Measurements from ENCODE around the gene IFT27. TPM values are rescaled to one million over a fixed set of nuclear protein-coding genes. Genes with fewer than 3 reads are reported as not detected.

Gene IFT27
- total RNA-seq, 1 experiment from 2014 or later = 23.2 TPM

GRCh38 chr22:36776722-36777121, 803 bp upstream of the IFT27 start:
- no TSS peak for BruUV-seq (replicated peaks)
- CTCF ChIA-PET = interaction anchor here (0.8 to 2.1 kb wide), 10 partner anchors 20 to 816 kb away, joined by 3 to 15 read pairs (median 5); partner anchors contain the start of genes MPST and TST
- POLR2A ChIA-PET = interaction anchor here (1.0 to 1.1 kb wide), 3 partner anchors 235 to 295 kb away, joined by 3 to 15 read pairs (median 5); partner anchors contain the start of gene EIF3D

GRCh38 chr22:36775586-36775963, 344 bp downstream of the IFT27 start:
- peaks cover 5 to 20% of the 10 kb centered on the region in 2 experiments for H3K4me1 ChIP-seq (ENCODE audit: control insufficient read depth in 1 of 2, insufficient read depth in 2 of 2, low read length in 2 of 2)
- peak overlapping the region; percentile 89 to 96 for H3K4me3 ChIP-seq (replicated peaks in 1 of 2; ENCODE audit: low read depth in 1 of 2, low read length in 2 of 2)
- intact Hi-C loops (cut with micrococcal nuclease) = loop anchor here (2.0 kb wide), 1 partner anchor 229 kb away; no protein-coding TSS in a partner anchor
- H3K9me2 ChIP-seq (ENCODE audit: insufficient read depth) = no peaks in the 10 kb centered on the region
- peak overlapping the region; percentile 81 for H3K4me2 ChIP-seq (ENCODE audit: low read length)
- no peaks in the 10 kb centered on the region for H3K9me3 ChIP-seq (ENCODE audit: control insufficient read depth in 1 of 2, insufficient read depth in 1 of 2, low read depth in 1 of 2, low read length in 2 of 2)
- H3K36me3 ChIP-seq (ENCODE audit: control insufficient read depth in 1 of 2, insufficient read depth in 2 of 2, low read length in 2 of 2) = no peaks in the 10 kb centered on the region
- DNase-seq (ENCODE audit: low read depth, low spot score) (no peak), ATAC-seq (peak; percentile 5)
- no TSS peak for BruUV-seq (replicated peaks)
- H2AFZ ChIP-seq (ENCODE audit: low read depth, low read length, poor library complexity, severe bottlenecking) = no peak overlapping the region
- no peaks in the 10 kb centered on the region for H3K27me3 ChIP-seq (ENCODE audit: insufficient read depth, low read length)
- RAD21 ChIA-PET (ENCODE audit: low non-redundant PET in 1 of 2, low total read pairs in 2 of 2, uncharacterized antibody in 2 of 2, unreplicated experiment in 2 of 2) = interaction anchor here (1.0 to 1.3 kb wide), 2 partner anchors 19 to 228 kb away, joined by 3 read pairs; no protein-coding TSS in a partner anchor
- CTCF ChIA-PET = interaction anchor here (0.6 to 2.4 kb wide), 20 partner anchors 15 to 817 kb away, joined by 3 to 15 read pairs (median 4); partner anchors contain the start of genes MPST and TST
- POLR2A ChIA-PET = interaction anchor here (0.8 to 1.5 kb wide), 12 partner anchors 9 to 443 kb away, joined by 3 to 15 read pairs (median 3); partner anchors contain the start of genes C1QTNF6 and EIF3D
- TF ChIP-seq POLR2A (IDR thresholded peaks at IDR 0.05; ENCODE audit: borderline replicate concordance, extremely low read depth, insufficient read depth, insufficient read length) (no peak), ZFX (IDR thresholded peaks at IDR 0.05) (0 out of 2 replicates have a peak, but pooled peaks have one; percentile 19)
- no peaks in the 10 kb centered on the region for H3K79me2 ChIP-seq (ENCODE audit: insufficient read depth, low read length)
- no peaks in the 10 kb centered on the region for H4K20me1 ChIP-seq (ENCODE audit: insufficient read depth)
- peak overlapping the region; percentile 24; the same call in 1 of the 2 replicates for H3K27ac ChIP-seq (ENCODE audit: low read depth, low read length)
- peak overlapping the region; percentile 75 for H3K9ac ChIP-seq (ENCODE audit: low read length)

More at GRCh38 chr22:36776722-36777121, 803 bp upstream of the IFT27 start:
- H3K9me3 ChIP-seq (ENCODE audit: control insufficient read depth in 1 of 2, insufficient read depth in 1 of 2, low read depth in 1 of 2, low read length in 2 of 2) = no peaks in the 10 kb centered on the region
- H3K36me3 ChIP-seq (ENCODE audit: control insufficient read depth in 1 of 2, insufficient read depth in 2 of 2, low read length in 2 of 2) = no peaks in the 10 kb centered on the region
- H2AFZ ChIP-seq (ENCODE audit: low read depth, low read length, poor library complexity, severe bottlenecking) = no peak overlapping the region
- no peak overlapping the region for H3K27ac ChIP-seq (ENCODE audit: low read depth, low read length)
- no peaks in the 10 kb centered on the region for H3K79me2 ChIP-seq (ENCODE audit: insufficient read depth, low read length)
- intact Hi-C loops (cut with micrococcal nuclease) = no loop called here
- peak overlapping the region; percentile 33 to 96 for H3K4me3 ChIP-seq (replicated peaks in 1 of 2; ENCODE audit: low read depth in 1 of 2, low read length in 2 of 2)
- RAD21 ChIA-PET (ENCODE audit: low non-redundant PET in 1 of 2, low total read pairs in 2 of 2, uncharacterized antibody in 2 of 2, unreplicated experiment in 2 of 2) = interaction anchor here (1.0 to 1.3 kb wide), 2 partner anchors 20 to 229 kb away, joined by 3 read pairs; no protein-coding TSS in a partner anchor
- DNase-seq (ENCODE audit: low read depth, low spot score) = no peak
- peak overlapping the region; percentile 81 for H3K4me2 ChIP-seq (ENCODE audit: low read length)
- ATAC-seq = no peak
- H4K20me1 ChIP-seq (ENCODE audit: insufficient read depth) = no peaks in the 10 kb centered on the region
- no peaks in the 10 kb centered on the region for H3K9me2 ChIP-seq (ENCODE audit: insufficient read depth)
- H3K9ac ChIP-seq (ENCODE audit: low read length) = peak overlapping the region; percentile 30
- TF ChIP-seq SRF (IDR thresholded peaks at IDR 0.05; ENCODE audit: low read depth) (peak; percentile 7; the same call in 1 of the 2 replicates), FOSL1 (IDR thresholded peaks at IDR 0.05; ENCODE audit: low read depth) (no peak), ZNF274 (IDR thresholded peaks at IDR 0.05; ENCODE audit: low read depth, low read length) (no peak)
- H3K27me3 ChIP-seq (ENCODE audit: insufficient read depth, low read length) = no peaks in the 10 kb centered on the region
- peaks cover 6 to 24% of the 10 kb centered on the region in 2 experiments for H3K4me1 ChIP-seq (ENCODE audit: control insufficient read depth in 1 of 2, insufficient read depth in 2 of 2, low read length in 2 of 2)

Measured in HCT116 (cell line).